ENCODE data around the gene YDJC.
"Not testable (repeated sequence)": the region's sequence is repeated elsewhere in the genome, so short reads cannot be mapped to it uniquely, and the experiment has no call there.

YDJC gene

GRCh38 chr22:21650823-21651520 lies 21.1 kb upstream of the YDJC start:
- FAIRE-seq = no peak

GRCh38 chr22:21650280-21650679 lies 20.5 kb upstream of the YDJC start:
- no peak for FAIRE-seq

GRCh38 chr22:21646608-21647590 lies 17.1 kb upstream of the YDJC start:
- FAIRE-seq = no peak

GRCh38 chr22:21645513-21645912 lies 15.7 kb upstream of the YDJC start:
- FAIRE-seq = not testable (repeated sequence)

- no peak for FAIRE-seq
Observed at GRCh38 chr22:21643533-21644357, 13.9 kb upstream of the YDJC start.

- no peak for FAIRE-seq
Observed at GRCh38 chr22:21642584-21643448, 13.0 kb upstream of the YDJC start.

- peak; percentile 61 for FAIRE-seq
Observed at GRCh38 chr22:21641789-21642583, 12.2 kb upstream of the YDJC start, which contains the start of gene SDF2L1. TSS of gene SDF2L1 (plus strand) at chr22:21642302. CDS start at chr22:21642337, 35 bp downstream.

- no peak for FAIRE-seq
Observed at GRCh38 chr22:21641417-21641788, 11.6 kb upstream of the YDJC start.

- FAIRE-seq = no peak
Observed at GRCh38 chr22:21640810-21641209, 11.0 kb upstream of the YDJC start.

GRCh38 chr22:21639359-21639758 lies 9.5 kb upstream of the YDJC start:
- no peak for FAIRE-seq

GRCh38 chr22:21637450-21637849 lies 7.6 kb upstream of the YDJC start:
- FAIRE-seq = not testable (repeated sequence)

- no peak for FAIRE-seq
Observed at GRCh38 chr22:21636629-21637218, 6.9 kb upstream of the YDJC start.

GRCh38 chr22:21635771-21636510 lies 6.1 kb upstream of the YDJC start:
- no peak for FAIRE-seq

- FAIRE-seq = no peak
Observed at GRCh38 chr22:21634844-21635243, 5.0 kb upstream of the YDJC start.

GRCh38 chr22:21634081-21634480 lies 4.3 kb upstream of the YDJC start:
- no peak for FAIRE-seq

- FAIRE-seq = no peak
Observed at GRCh38 chr22:21633481-21633880, 3.7 kb upstream of the YDJC start.

- FAIRE-seq = no peak
Observed at GRCh38 chr22:21632931-21633330, 3.1 kb upstream of the YDJC start.

- FAIRE-seq = no peak
Observed at GRCh38 chr22:21632237-21632895, 2.5 kb upstream of the YDJC start, which contains the start of gene CCDC116. TSS of gene CCDC116 (plus strand) at chr22:21632760. CDS start at chr22:21633182, 422 bp downstream.

GRCh38 chr22:21631025-21631424 lies 1.2 kb upstream of the YDJC start:
- no peak for FAIRE-seq

All from islet of Langerhans (tissue), 1 donor.